ENCODE measurements around the gene ENTPD6.

DNA sequence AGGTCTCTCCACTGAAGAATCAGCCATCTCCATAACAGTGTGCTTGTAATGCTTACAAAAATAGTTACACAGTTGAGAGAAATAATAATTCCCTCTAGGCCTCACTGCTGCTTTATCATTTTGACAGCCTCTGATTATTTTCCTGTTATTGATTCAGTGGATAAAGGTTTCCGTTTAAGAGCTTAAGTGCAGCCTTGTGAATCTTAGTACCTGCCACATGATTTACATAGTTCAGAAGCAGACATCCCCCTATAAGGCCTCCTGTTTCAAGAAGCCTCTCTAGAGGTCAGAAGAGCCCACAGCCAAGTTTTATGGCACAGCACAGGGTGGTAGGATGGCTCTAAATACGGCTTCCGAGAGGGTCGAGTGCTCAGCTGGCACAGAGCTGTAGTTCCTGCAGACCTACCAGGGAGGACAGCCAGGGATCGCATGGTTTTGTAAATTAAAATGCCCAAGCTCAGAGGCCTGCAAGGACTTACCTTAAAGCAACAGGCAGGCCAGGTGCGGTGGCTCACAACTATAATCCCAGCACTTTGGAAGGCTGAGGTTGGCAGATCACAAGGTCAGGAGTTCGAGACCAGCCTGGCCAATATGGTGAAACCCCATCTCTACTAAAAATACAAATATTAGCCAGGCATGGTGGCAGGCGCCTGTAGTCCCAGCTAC lies 34.8 kb downstream of the ENTPD6 start:
- TF ChIP-seq YY1 (IDR thresholded peaks at IDR 0.05; ENCODE audit: insufficient read depth, insufficient read length) (no peak), ZNF274 (IDR thresholded peaks at IDR 0.05; ENCODE audit: low read depth, low read length) (no peak), SUZ12 (IDR thresholded peaks at IDR 0.05; ENCODE audit: extremely low read depth, insufficient read depth, insufficient read length) (no peak)
